ENCODE results near the gene CFAP161.

The CFAP161 gene, protein sequence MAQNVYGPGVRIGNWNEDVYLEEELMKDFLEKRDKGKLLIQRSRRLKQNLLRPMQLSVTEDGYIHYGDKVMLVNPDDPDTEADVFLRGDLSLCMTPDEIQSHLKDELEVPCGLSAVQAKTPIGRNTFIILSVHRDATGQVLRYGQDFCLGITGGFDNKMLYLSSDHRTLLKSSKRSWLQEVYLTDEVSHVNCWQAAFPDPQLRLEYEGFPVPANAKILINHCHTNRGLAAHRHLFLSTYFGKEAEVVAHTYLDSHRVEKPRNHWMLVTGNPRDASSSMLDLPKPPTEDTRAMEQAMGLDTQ

DNA sequence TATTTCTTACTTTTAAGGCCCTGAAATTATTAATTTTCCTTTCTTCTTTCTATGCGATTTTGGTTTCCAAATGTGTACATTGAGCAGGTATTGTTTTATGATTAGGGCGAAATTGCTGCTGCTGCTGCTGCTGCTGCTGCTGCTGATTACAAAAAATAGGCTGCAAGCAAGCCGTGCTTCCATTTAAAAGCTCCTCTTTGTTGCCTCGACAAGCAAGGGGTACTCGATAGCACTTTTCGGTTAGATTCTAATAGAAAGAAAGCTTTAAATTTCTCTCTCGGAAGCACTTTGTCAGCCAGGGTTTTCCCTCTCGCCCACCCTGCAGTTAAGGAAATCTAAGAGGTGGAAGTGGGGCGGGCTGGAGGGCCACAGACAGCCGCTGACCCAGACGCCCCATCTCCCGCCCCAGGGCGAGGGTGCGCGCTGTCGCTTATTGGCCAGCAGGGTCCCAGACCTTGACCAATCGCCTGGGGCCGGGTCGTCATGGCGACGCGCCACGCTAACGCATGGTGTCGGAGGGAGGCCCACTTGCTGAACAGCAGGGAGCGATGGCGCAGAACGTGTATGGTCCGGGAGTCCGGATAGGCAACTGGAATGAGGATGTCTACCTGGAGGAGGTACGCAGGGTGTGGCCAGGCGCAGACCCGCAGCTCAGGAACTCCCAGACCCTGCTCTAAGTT is at the start of gene CFAP161:
CFAP161 (plus strand) TSS at position 489 of the 680 bp plus-strand sequence; CDS start at position 549, 60 bp downstream.
- DNase-seq (ENCODE audit: low read depth in 3 of 3, low spot score in 1 of 3), result peak in 1 of 3 donors; percentile 19

- no peak for DNase-seq (ENCODE audit: low read depth in 3 of 3, low spot score in 1 of 3)
Observed at GRCh38 chr15:81084716-81085115, 49.4 kb upstream of the CFAP161 start.

GRCh38 chr15:81085213-81085612 is 48.9 kb upstream of the CFAP161 start:
- no peak for DNase-seq (ENCODE audit: low read depth in 3 of 3, low spot score in 1 of 3)

- DNase-seq (ENCODE audit: low read depth in 3 of 3, low spot score in 1 of 3), result no peak
Observed at GRCh38 chr15:81085898-81086297, 48.2 kb upstream of the CFAP161 start.

- DNase-seq (ENCODE audit: low read depth in 3 of 3, low spot score in 1 of 3), result no peak
Observed at GRCh38 chr15:81087066-81087465, 47.0 kb upstream of the CFAP161 start.

GRCh38 chr15:81087694-81088093 is 46.4 kb upstream of the CFAP161 start:
- DNase-seq (ENCODE audit: low read depth in 3 of 3, low spot score in 1 of 3), result no peak

- no peak for DNase-seq (ENCODE audit: low read depth in 3 of 3, low spot score in 1 of 3)
Observed at GRCh38 chr15:81088470-81089013, 45.5 kb upstream of the CFAP161 start.

- DNase-seq (ENCODE audit: low read depth in 3 of 3, low spot score in 1 of 3), result no peak
Observed at GRCh38 chr15:81091889-81092558, 42.0 kb upstream of the CFAP161 start.

- DNase-seq (ENCODE audit: low read depth in 3 of 3, low spot score in 1 of 3), result no peak
Observed at GRCh38 chr15:81092559-81092902, 41.5 kb upstream of the CFAP161 start.

- DNase-seq (ENCODE audit: low read depth in 3 of 3, low spot score in 1 of 3), result no peak
Observed at GRCh38 chr15:81093961-81094360, 40.1 kb upstream of the CFAP161 start.

DNA sequence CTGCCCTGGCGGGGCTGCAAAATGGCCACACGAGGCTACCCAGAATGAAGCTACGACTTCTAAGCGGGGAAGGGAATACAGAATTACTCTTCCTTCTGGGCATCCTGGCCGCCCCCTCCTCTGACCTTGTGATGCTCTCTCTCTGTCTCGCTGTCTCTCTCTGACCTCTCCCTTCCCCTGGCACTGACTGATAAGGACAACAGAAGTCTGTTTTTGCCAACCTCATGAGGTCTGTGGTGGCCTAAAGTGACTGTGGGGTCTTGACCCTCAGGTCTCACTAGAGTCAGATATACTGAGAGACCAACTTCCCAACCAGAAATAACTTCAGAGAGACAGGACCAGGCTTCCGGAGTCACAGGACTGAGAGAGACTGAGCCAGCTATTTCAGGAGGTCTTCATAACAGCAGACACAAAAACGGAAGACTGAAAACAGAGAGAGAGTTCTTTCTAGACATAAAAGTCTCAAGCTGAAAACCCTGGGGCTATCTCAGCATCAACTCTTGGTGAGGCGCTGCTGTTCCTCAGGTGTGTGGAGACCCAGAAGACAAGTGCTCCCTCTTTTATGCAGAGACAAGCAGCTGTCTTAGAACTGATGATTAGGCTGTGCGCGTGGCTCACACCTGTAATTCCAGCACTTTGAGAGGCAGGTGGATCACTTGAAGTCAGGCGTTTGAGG is 38.2 kb upstream of the CFAP161 start:
- DNase-seq (ENCODE audit: low read depth in 3 of 3, low spot score in 1 of 3), result no peak

DNA sequence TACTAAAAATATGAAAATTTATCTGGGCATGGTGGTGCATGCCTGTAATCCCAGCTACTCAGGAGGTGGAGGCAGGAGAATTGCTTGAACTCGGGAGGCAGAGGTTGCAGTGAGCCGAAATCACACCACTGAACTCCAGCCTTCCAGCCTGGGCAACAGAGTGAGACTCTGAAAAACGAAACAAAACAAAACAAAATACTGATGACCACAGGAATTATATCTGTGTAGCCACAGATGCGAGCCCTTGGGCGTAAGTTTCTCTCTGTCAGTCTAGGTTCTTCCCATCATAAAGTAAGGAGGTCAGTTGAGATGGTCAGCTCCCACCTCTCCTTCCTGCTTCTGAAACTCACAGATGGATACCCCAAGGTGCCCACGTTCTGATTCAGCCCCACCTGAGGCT is 37.7 kb upstream of the CFAP161 start:
- no peak for DNase-seq (ENCODE audit: low read depth in 3 of 3, low spot score in 1 of 3)

GRCh38 chr15:81097116-81097889 is 36.8 kb upstream of the CFAP161 start:
- DNase-seq (ENCODE audit: low read depth in 3 of 3, low spot score in 1 of 3), result no peak

GRCh38 chr15:81097890-81098280 is 36.2 kb upstream of the CFAP161 start:
- no peak for DNase-seq (ENCODE audit: low read depth in 3 of 3, low spot score in 1 of 3)

DNA sequence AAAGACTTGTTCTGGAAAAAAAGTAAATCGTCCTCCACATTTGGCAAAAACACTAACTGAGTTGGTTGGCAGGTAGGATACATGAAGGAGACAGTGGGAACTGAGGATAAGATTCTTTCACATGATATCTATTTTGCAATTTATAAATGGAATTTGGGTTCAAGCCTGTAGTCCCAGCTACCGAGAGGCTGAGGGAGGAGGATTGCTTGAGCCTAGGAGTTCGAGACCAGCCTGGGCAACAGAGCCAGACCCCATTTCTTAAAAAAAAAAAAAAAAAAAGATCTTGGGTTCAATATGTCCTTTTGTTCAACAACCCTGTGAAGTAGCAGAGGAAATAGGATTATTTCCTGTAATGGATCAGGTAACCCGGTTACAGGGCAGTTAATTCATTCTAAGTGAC is 35.7 kb upstream of the CFAP161 start:
- no peak for DNase-seq (ENCODE audit: low read depth in 3 of 3, low spot score in 1 of 3)

DNA sequence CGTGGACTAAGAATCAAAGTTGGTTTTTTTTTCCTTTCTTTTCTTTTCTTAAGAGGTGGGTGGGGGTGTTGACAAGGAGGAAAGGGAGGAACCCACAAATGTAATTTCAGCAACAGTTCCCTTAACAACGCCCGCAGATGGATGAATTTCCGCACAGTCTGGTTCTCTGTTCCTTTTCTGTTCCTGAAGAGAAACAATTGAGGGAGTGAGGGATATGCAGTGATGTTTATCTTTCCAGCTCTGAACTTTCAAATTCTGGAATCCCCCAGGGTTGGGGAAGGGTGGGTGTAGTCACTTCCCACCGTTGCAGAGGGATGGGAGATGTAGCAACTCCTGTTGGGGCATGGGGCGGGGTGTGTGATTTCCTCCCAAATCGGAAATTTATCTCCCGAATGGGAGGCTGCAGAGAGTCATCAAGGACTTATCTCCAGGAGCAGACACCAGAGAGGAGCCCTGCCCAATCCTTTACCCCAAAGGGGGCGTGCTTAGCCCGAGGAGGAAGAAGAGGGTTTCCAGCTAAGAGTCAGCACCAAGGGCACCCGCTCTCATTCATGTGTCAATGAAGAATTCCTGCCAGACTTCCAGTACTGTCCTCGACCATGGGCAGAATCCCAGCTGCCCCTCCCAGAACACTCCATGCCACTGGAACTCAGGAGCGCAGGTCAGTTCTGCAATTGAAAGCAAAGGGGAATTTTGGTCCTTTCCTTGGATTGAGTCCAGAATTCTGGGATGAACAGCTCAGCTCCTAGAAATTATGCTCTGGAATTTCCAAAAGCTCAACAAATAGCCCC is 35.0 kb upstream of the CFAP161 start:
- no peak for DNase-seq (ENCODE audit: low read depth in 3 of 3, low spot score in 1 of 3)

DNA sequence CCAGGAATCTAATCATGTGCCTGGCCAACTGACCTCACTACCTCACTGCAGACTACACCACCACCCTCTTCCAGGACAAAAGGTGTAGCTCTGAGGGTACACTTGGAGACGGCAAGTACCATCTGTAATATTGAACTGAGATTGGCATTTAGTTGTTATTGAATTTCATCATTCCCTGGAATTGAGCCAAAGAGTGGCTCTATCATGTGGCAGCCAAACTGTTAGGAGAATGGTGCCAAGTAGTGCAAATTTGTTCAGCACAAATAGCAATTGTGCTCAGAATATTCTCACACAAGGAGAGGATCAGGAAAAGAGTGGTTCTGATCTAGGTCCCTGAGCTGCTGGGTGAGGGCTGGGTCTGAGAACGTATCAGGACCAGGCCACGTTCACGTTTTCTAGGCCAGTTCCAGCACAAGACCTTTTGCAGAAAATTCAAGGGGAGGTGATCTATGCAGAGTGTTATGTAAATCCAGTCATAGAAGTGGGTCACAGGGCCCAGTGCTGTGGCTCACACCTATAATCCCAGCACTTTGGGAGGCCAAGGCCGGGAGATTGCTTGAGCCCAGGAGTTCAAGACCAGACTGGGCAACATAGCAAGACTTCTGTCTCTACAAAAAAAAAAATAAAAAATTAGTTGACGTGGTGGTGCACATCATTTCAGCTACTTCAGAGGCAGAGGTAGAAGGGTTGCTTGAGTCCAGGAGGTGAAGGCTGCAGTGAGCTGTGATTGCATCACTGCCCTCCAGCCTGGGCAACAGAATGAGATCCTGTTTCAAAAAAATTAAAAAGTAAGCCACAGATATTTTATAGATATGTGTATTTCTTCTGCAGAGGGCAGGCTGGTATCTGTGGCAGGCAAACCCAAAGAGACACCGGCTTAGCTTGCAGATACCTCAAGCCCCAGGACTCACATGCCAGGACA is 31.9 kb upstream of the CFAP161 start:
- DNase-seq (ENCODE audit: low read depth in 3 of 3, low spot score in 1 of 3), result no peak

- DNase-seq (ENCODE audit: low read depth in 3 of 3, low spot score in 1 of 3), result no peak
Observed at GRCh38 chr15:81103857-81104256, 30.2 kb upstream of the CFAP161 start.

GRCh38 chr15:81105545-81105944 is 28.5 kb upstream of the CFAP161 start:
- DNase-seq (ENCODE audit: low read depth in 3 of 3, low spot score in 1 of 3), result no peak

Measured in stimulated activated CD4-positive, alpha-beta T cell treated with anti-CD3 and anti-CD28 coated beads, TNF-alpha, amount 100 ng/mL, for 1 hour (primary cell).